Effector memory CD4-positive, alpha-beta T cell (primary cell): ENCODE results near the gene EBF4.

ENCODE experiments used
- DNase-seq, 3 donors: peaks; one replicate each; pipeline ENCODE4 v3.0.0-alpha.2; 2020
- H3K27ac ChIP-seq: 2 replicates; pipeline ENCODE4 v1.7.0; 2013; ENCODE audit warnings: mild to moderate bottlenecking, low read length, moderate library complexity; ENCODE audit not compliant: insufficient read depth, poor library complexity, severe bottlenecking
- H3K27me3 ChIP-seq: replicated peaks from 2 replicates; pipeline ENCODE4 v1.7.0; 2013; ENCODE audit warnings: mild to moderate bottlenecking, low read length; ENCODE audit not compliant: insufficient read depth, control insufficient read depth, poor library complexity, severe bottlenecking
- H3K36me3 ChIP-seq: 2 replicates; pipeline ENCODE4 v1.7.0; 2013; ENCODE audit warnings: mild to moderate bottlenecking, low read length, moderate library complexity; ENCODE audit not compliant: control insufficient read depth, insufficient read depth
- H3K4me1 ChIP-seq: 2 replicates; pipeline ENCODE4 v1.7.0; 2013; ENCODE audit warnings: low read length, mild to moderate bottlenecking; ENCODE audit not compliant: control insufficient read depth, insufficient read depth, poor library complexity, severe bottlenecking
- H3K4me3 ChIP-seq: 2 replicates; pipeline ENCODE4 v1.7.0; 2013; ENCODE audit warnings: low read length, low read depth, mild to moderate bottlenecking; ENCODE audit not compliant: insufficient read depth, poor library complexity, severe bottlenecking
- H3K9me3 ChIP-seq: 2 replicates; pipeline ENCODE4 v1.7.0; 2013; ENCODE audit warnings: mild to moderate bottlenecking, low read length, moderate library complexity; ENCODE audit not compliant: control insufficient read depth

Gene EBF4

GRCh38 chr20:2749951-2750490, 57.4 kb downstream of the EBF4 start:
- H3K36me3 ChIP-seq: no peaks in the 10 kb centered on the region
- H3K27ac ChIP-seq: no peak overlapping the region
- no peaks in the 10 kb centered on the region for H3K27me3 ChIP-seq
- H3K4me3 ChIP-seq: peak overlapping the region; percentile 47
- no peak for DNase-seq
- peaks cover 33% of the 10 kb centered on the region for H3K4me1 ChIP-seq
- H3K9me3 ChIP-seq: no peaks in the 10 kb centered on the region

- Histone ChIP-seq H3K27ac (no peak overlapping the region), H3K4me3 (peak overlapping the region; percentile 47), H3K4me1 (peaks cover 33% of the 10 kb centered on the region), H3K9me3 (no peaks in the 10 kb centered on the region), H3K27me3 (no peaks in the 10 kb centered on the region), H3K36me3 (no peaks in the 10 kb centered on the region)
- no peak for DNase-seq
These were observed 58.1 kb downstream of the EBF4 start for GRCh38 chr20:2750491-2751251.

- H3K4me1 ChIP-seq: peaks cover 33% of the 10 kb centered on the region
- no peak overlapping the region for H3K27ac ChIP-seq
- DNase-seq: no peak
- no peaks in the 10 kb centered on the region for H3K9me3 ChIP-seq
- H3K36me3 ChIP-seq: no peaks in the 10 kb centered on the region
- no peaks in the 10 kb centered on the region for H3K27me3 ChIP-seq
- H3K4me3 ChIP-seq: peak overlapping the region; percentile 47
These were observed 58.8 kb downstream of the EBF4 start for GRCh38 chr20:2751347-2751877.

DNA sequence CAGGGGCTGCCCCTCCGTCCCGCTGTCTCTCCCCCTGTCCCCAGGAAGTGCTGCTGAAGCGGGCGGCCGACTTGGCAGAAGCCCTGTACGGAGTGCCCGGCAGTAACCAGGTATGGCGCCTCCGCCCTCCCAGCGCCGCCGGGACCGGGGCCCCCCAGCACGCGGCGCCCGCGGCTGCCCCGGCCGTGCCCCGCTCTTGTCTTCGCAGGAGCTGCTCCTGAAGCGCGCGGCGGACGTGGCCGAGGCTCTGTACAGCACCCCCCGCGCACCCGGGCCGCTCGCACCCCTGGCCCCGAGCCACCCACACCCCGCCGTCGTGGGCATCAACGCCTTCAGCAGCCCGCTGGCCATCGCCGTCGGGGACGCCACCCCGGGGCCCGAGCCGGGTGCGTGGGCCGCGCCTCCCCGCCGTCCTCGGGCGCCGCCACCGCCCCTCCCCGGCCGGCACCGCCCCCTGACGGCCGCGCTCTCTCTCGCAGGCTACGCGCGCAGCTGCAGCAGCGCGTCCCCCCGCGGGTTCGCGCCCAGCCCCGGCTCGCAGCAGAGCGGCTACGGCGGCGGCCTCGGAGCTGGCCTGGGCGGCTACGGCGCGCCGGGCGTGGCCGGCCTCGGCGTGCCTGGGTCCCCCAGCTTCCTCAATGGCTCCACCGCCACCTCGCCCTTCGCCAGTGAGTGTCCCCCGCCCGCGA, 59.4 kb downstream of the EBF4 start:
- H3K4me1 ChIP-seq: peaks cover 33% of the 10 kb centered on the region
- no peaks in the 10 kb centered on the region for H3K9me3 ChIP-seq
- H3K27me3 ChIP-seq: no peaks in the 10 kb centered on the region
- H3K27ac ChIP-seq: no peak overlapping the region
- H3K36me3 ChIP-seq: no peaks in the 10 kb centered on the region
- H3K4me3 ChIP-seq: peak overlapping the region; percentile 56
- peak in 1 of 3 donors; percentile 38 for DNase-seq

DNA sequence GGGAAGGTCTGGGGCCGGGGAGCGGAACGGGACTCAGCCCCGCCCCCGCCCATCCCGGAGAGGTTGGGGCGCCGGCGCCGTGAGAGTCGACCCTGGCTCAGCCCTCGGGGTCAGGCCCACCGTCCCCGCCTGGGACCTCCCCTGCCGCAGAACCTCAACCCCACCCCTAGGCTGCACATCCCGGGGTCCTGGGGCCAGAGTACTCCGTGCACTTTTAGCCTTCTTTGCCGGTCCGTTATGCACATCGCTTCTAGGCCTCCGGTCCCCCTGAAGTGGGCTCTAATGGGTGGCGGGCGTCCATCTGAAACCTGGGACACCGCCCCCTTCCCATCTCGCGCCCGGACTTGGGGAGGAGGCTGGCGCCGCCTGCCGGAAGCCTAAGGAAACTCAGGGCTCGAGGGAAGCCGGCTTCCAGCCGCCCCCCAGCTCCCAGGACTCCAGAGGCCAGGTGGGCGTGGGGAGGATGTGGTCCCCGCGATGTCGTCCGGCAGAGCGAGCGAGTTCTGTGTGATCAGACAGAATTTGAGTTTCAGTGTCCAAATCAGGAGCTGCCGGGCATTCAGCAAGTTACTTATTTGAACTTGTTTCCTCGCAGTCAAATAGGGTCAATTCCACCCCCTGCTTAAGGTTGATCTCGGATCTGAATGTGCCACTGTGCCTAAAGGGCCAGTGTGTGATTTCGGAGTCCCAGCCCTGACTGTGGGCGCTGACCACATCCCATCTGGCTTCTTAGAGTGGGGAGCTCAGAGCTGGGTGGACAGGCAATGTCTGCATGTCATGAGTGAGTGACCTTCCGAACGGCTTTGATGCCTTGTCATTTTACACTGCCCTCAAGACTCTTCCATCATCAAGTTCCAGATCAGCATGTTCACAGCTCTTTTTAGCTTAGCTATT, 60.2 kb downstream of the EBF4 start:
- H3K9me3 ChIP-seq: no peaks in the 10 kb centered on the region
- no peaks in the 10 kb centered on the region for H3K36me3 ChIP-seq
- DNase-seq: peak in 1 of 3 donors; percentile 37
- no peaks in the 10 kb centered on the region for H3K27me3 ChIP-seq
- H3K4me1 ChIP-seq: peaks cover 33% of the 10 kb centered on the region
- peak overlapping the region; percentile 56 for H3K4me3 ChIP-seq
- H3K27ac ChIP-seq: no peak overlapping the region

DNA sequence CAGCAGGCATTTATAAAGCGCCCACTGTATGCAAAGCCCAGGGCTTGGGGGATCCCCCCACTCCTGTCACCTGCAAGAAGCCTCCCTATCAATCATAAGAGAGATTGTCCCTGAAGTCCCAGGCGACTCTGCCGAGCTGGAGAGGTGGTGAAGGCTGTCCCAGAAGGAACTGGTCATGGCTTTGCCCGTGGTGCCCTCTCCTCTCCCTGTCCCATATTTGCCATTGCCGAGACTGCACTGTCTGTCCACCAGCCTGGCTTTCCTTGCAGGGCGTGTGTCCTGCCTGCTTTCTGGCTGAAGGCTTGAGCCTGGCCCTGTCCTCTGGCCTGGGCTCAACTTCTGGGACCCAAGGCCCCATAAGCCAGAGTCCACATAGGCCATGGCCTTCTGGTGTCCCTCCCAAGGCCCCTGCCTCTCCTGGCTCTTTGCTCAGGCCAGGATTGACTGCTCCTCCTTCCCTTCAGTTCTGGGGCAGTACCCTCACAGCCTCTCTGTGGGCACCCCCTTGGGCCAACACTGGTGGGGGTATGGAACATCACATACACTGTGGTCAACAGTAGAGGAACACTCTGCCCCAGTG, 61.0 kb downstream of the EBF4 start:
- H3K9me3 ChIP-seq: no peaks in the 10 kb centered on the region
- no peaks in the 10 kb centered on the region for H3K27me3 ChIP-seq
- no peak for DNase-seq
- no peak overlapping the region for H3K27ac ChIP-seq
- H3K36me3 ChIP-seq: no peaks in the 10 kb centered on the region
- peaks cover 33% of the 10 kb centered on the region for H3K4me1 ChIP-seq
- no peak overlapping the region for H3K4me3 ChIP-seq

GRCh38 chr20:2754424-2754823, 61.8 kb downstream of the EBF4 start:
- H3K27me3 ChIP-seq: no peaks in the 10 kb centered on the region
- DNase-seq: no peak
- H3K4me1 ChIP-seq: peaks cover 33% of the 10 kb centered on the region
- no peak overlapping the region for H3K4me3 ChIP-seq
- H3K9me3 ChIP-seq: no peaks in the 10 kb centered on the region
- H3K27ac ChIP-seq: no peak overlapping the region
- no peaks in the 10 kb centered on the region for H3K36me3 ChIP-seq

DNA sequence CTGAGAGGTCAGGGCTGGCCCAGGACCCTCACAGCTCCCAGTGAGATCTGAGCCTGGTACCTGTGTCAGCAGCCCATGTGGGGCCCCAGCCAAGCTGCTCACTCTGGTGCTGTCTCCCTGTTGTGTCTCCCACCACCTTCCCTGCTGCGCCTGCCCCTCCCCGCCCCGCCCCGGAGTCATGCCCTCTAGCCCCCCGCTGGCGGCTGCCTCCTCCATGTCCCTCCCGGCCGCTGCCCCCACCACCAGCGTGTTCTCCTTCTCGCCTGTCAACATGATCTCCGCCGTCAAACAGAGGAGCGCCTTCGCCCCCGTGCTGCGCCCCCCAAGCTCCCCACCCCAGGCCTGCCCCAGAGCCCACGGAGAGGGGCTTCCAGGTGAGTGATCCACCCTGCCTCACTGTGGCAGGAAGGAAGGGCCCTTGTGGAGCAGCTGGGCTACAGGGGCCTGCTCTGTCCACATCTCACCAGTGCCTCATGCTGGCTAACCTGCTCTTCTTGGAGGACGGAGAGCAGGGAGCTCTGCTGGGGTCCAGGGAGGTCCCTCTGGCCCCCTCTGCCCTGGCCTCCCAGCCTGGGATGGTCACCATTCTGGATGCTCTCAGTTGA, 63.0 kb downstream of the EBF4 start:
- no peaks in the 10 kb centered on the region for H3K36me3 ChIP-seq
- H3K27me3 ChIP-seq: no peaks in the 10 kb centered on the region
- no peaks in the 10 kb centered on the region for H3K9me3 ChIP-seq
- H3K4me3 ChIP-seq: no peak overlapping the region
- no peak overlapping the region for H3K27ac ChIP-seq
- H3K4me1 ChIP-seq: peaks cover 28% of the 10 kb centered on the region
- no peak for DNase-seq

DNA sequence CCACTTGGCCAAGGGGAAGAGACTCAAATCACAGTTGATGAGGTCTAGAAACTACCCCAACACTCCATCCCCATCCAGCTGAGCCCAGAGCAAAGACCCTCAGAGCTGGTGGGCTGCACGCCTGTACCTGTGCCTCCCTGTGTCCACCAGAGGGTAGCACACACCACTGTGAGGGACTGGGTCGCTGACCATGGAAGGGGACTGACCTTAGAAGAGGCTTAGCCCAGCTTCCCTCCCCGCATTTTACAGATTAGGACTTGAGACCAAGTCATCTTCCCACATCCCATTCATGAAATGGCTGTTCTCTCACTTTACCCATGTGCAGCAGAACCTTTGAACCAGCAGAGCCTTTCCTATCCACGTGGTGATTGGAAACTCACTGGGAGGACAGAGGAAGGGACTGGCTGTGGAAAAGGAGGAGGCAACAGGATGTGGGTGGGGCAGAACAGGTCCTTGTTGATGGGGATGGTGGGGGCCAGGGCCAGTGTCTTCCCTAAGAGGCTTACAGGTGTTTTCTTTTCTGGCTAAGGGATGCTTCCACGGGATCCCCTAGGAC, 63.6 kb downstream of the EBF4 start:
- H3K36me3 ChIP-seq: no peaks in the 10 kb centered on the region
- no peak for DNase-seq
- H3K4me3 ChIP-seq: no peak overlapping the region
- no peaks in the 10 kb centered on the region for H3K9me3 ChIP-seq
- H3K27me3 ChIP-seq: no peaks in the 10 kb centered on the region
- H3K4me1 ChIP-seq: peaks cover 22% of the 10 kb centered on the region
- H3K27ac ChIP-seq: no peak overlapping the region
